HepG2 (cell line): ENCODE data around the gene NR2F6. TPM values are rescaled to one million over a fixed set of nuclear protein-coding genes. Genes with fewer than 3 reads are reported as not detected.
A peak's percentile ranks its signal among the peaks of the same experiment; 100 is the strongest.

Source experiments
- BORCS8-MEF2B ChIP-seq: sonication (generic); formaldehyde crosslinking; IDR thresholded peaks from 2 replicates; pipeline ENCODE4 v1.8.0; 2022; ENCODE audit warnings: mild to moderate bottlenecking, missing genetic modification reagents
- GATAD1 ChIP-seq: IDR thresholded peaks from 2 replicates; pipeline ENCODE4 v1.6.1; 2016; ENCODE audit warnings: missing genetic modification reagents, missing compliant biosample characterization
- HOXA3 ChIP-seq: sonication (generic); formaldehyde crosslinking; IDR thresholded peaks from 2 replicates; pipeline ENCODE4 v1.5.0; 2020; ENCODE audit warnings: missing genetic modification reagents
- MYC ChIP-seq: sonication (generic); formaldehyde crosslinking; IDR thresholded peaks from 2 replicates; pipeline ENCODE4 v1.9.0; 2021; ENCODE audit warnings: missing genetic modification reagents, borderline replicate concordance
- NFIB ChIP-seq: sonication (generic); formaldehyde crosslinking; IDR thresholded peaks from 2 replicates; pipeline ENCODE4 v1.9.0; 2021; ENCODE audit warnings: missing genetic modification reagents, mild to moderate bottlenecking, borderline replicate concordance
- NR1H2 ChIP-seq: sonication (generic); formaldehyde crosslinking; IDR thresholded peaks from 2 replicates; pipeline ENCODE4 v1.8.1; 2022; ENCODE audit warnings: low read depth, missing genetic modification reagents, borderline replicate concordance
- NR2F6 ChIP-seq, 2 experiments: IDR thresholded peaks; 2 replicates each; pipeline ENCODE4 v1.6.1; 2016; ENCODE audit warnings: antibody characterized with exemption in 1 of 2, mild to moderate bottlenecking in 1 of 2
- RNF2 ChIP-seq: fragments of 450-650 bp; conservative IDR thresholded peaks from 2 replicates; pipeline ENCODE4 v1.6.1; 2016; ENCODE audit warnings: low read depth
- SALL1 ChIP-seq: sonication (generic); formaldehyde crosslinking; IDR thresholded peaks from 2 replicates; pipeline ENCODE4 v1.8.0; 2022; ENCODE audit warnings: mild to moderate bottlenecking, missing genetic modification reagents
- SIN3A ChIP-seq: IDR thresholded peaks from 2 replicates; pipeline ENCODE4 v1.6.1; 2011; ENCODE audit warnings: low read depth, mild to moderate bottlenecking, control low read depth, low read length, borderline replicate concordance
- SRSF9 ChIP-seq: fragments of 200-400 bp; formaldehyde crosslinking; IDR thresholded peaks from 2 replicates; pipeline ENCODE4 v1.6.1; 2018; ENCODE audit warnings: borderline replicate concordance, mild to moderate bottlenecking, low read depth, low read length; ENCODE audit not compliant: insufficient read depth, poor library complexity, severe bottlenecking
- TBP ChIP-seq: sonication (generic); formaldehyde crosslinking; IDR thresholded peaks from 2 replicates; pipeline ENCODE4 v1.5.0; 2020; ENCODE audit warnings: missing genetic modification reagents
- ZBTB38 ChIP-seq: sonication (generic); formaldehyde crosslinking; IDR thresholded peaks from 2 replicates; pipeline ENCODE4 v1.5.1; 2020; ENCODE audit warnings: mild to moderate bottlenecking, missing genetic modification reagents
- ZNF501 ChIP-seq: sonication (generic); formaldehyde crosslinking; IDR thresholded peaks from 2 replicates; pipeline ENCODE4 v1.5.1; 2020; ENCODE audit warnings: mild to moderate bottlenecking, moderate library complexity, missing genetic modification reagents
- ZNF510 ChIP-seq: sonication (generic); formaldehyde crosslinking; IDR thresholded peaks from 2 replicates; pipeline ENCODE4 v1.4.0; 2020; ENCODE audit warnings: low read depth, mild to moderate bottlenecking, missing genetic modification reagents
- polyA plus RNA-seq, 8 experiments: library from polyadenylated mRNA; depleted of rRNA in 3 of 8; stranded (reverse) in 7 of 8; unstranded in 1 of 8; fragments of >200 nt; fragmentation: Illumina TruSeq in 4 of 8; extraction: Trizol in 4 of 8; gene quantifications; 2 replicates each; pipeline versions ENCODE4 v1.2.1 to v1.2.3, GENCODE V29; 2011 to 2016; ENCODE audit warnings: low read depth in 4 of 8, missing spikeins in 1 of 8, mixed read lengths in 1 of 8; ENCODE audit not compliant: insufficient read depth in 1 of 8
- total RNA-seq, 5 experiments: library from RNA; depleted of rRNA; stranded (reverse); fragments of >200 nt; fragmentation: Illumina TruSeq; extraction: Trizol; gene quantifications; 2 replicates each; pipeline ENCODE4 v1.2.3, GENCODE V29; 2016; ENCODE audit warnings: low read depth in 1 of 5
- TF ChIP-seq, protein P1 (sequence below): IDR thresholded peaks from 2 replicates; pipeline ENCODE4 v1.6.1; 2016; ENCODE audit warnings: control low read depth
- TF ChIP-seq, protein P2 (sequence below): sonication (generic); formaldehyde crosslinking; IDR thresholded peaks from 2 replicates; pipeline ENCODE4 v1.8.1; 2023; ENCODE audit warnings: mild to moderate bottlenecking, missing genetic modification reagents
- TF ChIP-seq, protein P3 (sequence below): sonication (generic); formaldehyde crosslinking; IDR thresholded peaks from 2 replicates; pipeline ENCODE4 v1.4.0; 2020; ENCODE audit warnings: missing genetic modification reagents, borderline replicate concordance
- TF ChIP-seq, protein P4 (sequence below): sonication (generic); formaldehyde crosslinking; IDR thresholded peaks from 2 replicates; pipeline ENCODE4 v1.5.1; 2020; ENCODE audit warnings: mild to moderate bottlenecking, missing genetic modification reagents, moderate library complexity

Gene NR2F6
- total and polyA plus RNA-seq, 2 of the 13 experiments (the other 11 are each of a cell fraction or from before 2014, with no cell fraction given): 30.9 to 72.4 TPM

DNA sequence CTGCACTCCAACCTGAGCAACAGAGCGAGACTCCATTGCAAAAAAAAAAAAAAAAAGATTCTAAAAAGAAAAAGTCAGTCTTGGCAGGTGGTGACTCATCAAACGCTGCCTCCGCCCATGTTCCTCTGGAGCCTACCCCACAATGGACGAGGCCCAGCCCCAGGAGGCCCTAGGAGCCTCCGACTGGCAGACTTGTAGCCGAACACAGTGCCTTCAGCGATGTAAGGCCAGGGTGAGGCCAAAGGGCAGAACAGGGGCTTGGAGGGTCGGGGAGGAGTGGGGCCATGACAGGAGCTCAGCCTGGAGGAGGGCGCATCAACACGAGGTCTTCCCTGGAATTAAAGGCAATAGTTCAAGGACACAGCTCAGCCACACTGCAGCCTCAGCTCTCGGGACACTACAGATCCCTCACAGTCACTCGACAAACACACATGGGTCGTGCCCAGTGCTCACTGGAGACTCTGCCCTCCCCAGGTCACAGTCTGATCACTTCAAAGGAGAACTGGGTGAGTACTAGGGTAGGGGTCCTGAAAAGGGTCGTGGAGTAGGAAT lies 25.4 kb downstream of the NR2F6 start (continued):
- TF ChIP-seq, protein P1, sequence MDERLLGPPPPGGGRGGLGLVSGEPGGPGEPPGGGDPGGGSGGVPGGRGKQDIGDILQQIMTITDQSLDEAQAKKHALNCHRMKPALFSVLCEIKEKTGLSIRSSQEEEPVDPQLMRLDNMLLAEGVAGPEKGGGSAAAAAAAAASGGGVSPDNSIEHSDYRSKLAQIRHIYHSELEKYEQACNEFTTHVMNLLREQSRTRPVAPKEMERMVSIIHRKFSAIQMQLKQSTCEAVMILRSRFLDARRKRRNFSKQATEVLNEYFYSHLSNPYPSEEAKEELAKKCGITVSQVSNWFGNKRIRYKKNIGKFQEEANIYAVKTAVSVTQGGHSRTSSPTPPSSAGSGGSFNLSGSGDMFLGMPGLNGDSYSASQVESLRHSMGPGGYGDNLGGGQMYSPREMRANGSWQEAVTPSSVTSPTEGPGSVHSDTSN (CRISPR knock-in tag): 0 out of 2 replicates have a peak, but pooled peaks have one; percentile 12
- TF ChIP-seq ZNF501 (CRISPR knock-in tag): 0 out of 2 replicates have a peak, but pooled peaks have one; percentile 14
- TF ChIP-seq, protein P2, sequence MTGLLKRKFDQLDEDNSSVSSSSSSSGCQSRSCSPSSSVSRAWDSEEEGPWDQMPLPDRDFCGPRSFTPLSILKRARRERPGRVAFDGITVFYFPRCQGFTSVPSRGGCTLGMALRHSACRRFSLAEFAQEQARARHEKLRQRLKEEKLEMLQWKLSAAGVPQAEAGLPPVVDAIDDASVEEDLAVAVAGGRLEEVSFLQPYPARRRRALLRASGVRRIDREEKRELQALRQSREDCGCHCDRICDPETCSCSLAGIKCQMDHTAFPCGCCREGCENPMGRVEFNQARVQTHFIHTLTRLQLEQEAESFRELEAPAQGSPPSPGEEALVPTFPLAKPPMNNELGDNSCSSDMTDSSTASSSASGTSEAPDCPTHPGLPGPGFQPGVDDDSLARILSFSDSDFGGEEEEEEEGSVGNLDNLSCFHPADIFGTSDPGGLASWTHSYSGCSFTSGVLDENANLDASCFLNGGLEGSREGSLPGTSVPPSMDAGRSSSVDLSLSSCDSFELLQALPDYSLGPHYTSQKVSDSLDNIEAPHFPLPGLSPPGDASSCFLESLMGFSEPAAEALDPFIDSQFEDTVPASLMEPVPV (CRISPR knock-in tag): no peak
- no peak for TF ChIP-seq GATAD1 (CRISPR knock-in tag)
- TF ChIP-seq SIN3A: no peak
- TF ChIP-seq, protein P3, sequence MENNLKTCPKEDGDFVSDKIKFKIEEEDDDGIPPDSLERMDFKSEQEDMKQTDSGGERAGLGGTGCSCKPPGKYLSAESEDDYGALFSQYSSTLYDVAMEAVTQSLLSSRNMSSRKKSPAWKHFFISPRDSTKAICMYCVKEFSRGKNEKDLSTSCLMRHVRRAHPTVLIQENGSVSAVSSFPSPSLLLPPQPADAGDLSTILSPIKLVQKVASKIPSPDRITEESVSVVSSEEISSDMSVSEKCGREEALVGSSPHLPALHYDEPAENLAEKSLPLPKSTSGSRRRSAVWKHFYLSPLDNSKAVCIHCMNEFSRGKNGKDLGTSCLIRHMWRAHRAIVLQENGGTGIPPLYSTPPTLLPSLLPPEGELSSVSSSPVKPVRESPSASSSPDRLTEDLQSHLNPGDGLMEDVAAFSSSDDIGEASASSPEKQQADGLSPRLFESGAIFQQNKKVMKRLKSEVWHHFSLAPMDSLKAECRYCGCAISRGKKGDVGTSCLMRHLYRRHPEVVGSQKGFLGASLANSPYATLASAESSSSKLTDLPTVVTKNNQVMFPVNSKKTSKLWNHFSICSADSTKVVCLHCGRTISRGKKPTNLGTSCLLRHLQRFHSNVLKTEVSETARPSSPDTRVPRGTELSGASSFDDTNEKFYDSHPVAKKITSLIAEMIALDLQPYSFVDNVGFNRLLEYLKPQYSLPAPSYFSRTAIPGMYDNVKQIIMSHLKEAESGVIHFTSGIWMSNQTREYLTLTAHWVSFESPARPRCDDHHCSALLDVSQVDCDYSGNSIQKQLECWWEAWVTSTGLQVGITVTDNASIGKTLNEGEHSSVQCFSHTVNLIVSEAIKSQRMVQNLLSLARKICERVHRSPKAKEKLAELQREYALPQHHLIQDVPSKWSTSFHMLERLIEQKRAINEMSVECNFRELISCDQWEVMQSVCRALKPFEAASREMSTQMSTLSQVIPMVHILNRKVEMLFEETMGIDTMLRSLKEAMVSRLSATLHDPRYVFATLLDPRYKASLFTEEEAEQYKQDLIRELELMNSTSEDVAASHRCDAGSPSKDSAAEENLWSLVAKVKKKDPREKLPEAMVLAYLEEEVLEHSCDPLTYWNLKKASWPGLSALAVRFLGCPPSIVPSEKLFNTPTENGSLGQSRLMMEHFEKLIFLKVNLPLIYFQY: no peak
- 0 out of 2 replicates have a peak, but pooled peaks have one; percentile 16 for TF ChIP-seq BORCS8-MEF2B
- TF ChIP-seq HOXA3 (CRISPR knock-in tag): peak; percentile 22; the same call in 1 of the 2 replicates
- no peak for TF ChIP-seq TBP (CRISPR knock-in tag)
- TF ChIP-seq, protein P4, sequence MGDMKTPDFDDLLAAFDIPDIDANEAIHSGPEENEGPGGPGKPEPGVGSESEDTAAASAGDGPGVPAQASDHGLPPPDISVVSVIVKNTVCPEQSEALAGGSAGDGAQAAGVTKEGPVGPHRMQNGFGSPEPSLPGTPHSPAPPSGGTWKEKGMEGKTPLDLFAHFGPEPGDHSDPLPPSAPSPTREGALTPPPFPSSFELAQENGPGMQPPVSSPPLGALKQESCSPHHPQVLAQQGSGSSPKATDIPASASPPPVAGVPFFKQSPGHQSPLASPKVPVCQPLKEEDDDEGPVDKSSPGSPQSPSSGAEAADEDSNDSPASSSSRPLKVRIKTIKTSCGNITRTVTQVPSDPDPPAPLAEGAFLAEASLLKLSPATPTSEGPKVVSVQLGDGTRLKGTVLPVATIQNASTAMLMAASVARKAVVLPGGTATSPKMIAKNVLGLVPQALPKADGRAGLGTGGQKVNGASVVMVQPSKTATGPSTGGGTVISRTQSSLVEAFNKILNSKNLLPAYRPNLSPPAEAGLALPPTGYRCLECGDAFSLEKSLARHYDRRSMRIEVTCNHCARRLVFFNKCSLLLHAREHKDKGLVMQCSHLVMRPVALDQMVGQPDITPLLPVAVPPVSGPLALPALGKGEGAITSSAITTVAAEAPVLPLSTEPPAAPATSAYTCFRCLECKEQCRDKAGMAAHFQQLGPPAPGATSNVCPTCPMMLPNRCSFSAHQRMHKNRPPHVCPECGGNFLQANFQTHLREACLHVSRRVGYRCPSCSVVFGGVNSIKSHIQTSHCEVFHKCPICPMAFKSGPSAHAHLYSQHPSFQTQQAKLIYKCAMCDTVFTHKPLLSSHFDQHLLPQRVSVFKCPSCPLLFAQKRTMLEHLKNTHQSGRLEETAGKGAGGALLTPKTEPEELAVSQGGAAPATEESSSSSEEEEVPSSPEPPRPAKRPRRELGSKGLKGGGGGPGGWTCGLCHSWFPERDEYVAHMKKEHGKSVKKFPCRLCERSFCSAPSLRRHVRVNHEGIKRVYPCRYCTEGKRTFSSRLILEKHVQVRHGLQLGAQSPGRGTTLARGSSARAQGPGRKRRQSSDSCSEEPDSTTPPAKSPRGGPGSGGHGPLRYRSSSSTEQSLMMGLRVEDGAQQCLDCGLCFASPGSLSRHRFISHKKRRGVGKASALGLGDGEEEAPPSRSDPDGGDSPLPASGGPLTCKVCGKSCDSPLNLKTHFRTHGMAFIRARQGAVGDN (CRISPR knock-in tag): peak; percentile 71
- TF ChIP-seq ZNF510: no peak
- peak; percentile 36; the same call in 1 of the 2 replicates for TF ChIP-seq MYC
- TF ChIP-seq ZBTB38 (CRISPR knock-in tag): peak; percentile 22; the same call in 1 of the 2 replicates
- TF ChIP-seq NR1H2 (CRISPR knock-in tag): no peak
- no peak for TF ChIP-seq NFIB (CRISPR knock-in tag)
- no peak for TF ChIP-seq RNF2
- TF ChIP-seq SALL1 (CRISPR knock-in tag): 0 out of 2 replicates have a peak, but pooled peaks have one; percentile 24
- TF ChIP-seq NR2F6 (IDR thresholded peaks at IDR 0.05): no peak
- peak; percentile 35; the same call in 1 of the 2 replicates for TF ChIP-seq NR2F6 (CRISPR knock-in tag; IDR thresholded peaks at IDR 0.05)
- no peak for TF ChIP-seq SRSF9
